A549 (cell line): ENCODE data around the gene MACC1. TPM values are rescaled to one million over a fixed set of nuclear protein-coding genes. Genes with fewer than 3 reads are reported as not detected.
"Not testable (repeated sequence)": the region's sequence is repeated elsewhere in the genome, so short reads cannot be mapped to it uniquely, and the experiment has no call there.

Source experiments
- ATAC-seq, 2 experiments: fragments of 200-7000 bp in 1 of 2; fragments of >200 bp in 1 of 2; cut with Nextera tagmentation in 1 of 2; cut with Tn5 transposase in 1 of 2; 3 replicates each; pipeline versions ENCODE4 v1.8.0 to v1.9.1; 2018 to 2020; ENCODE audit warnings: mild to moderate bottlenecking in 1 of 2, moderate library complexity in 1 of 2
- CTCF ChIA-PET: fragments of 300-600 bp; sonication (Branson Sonifier 250); formaldehyde crosslinking; extraction: SDS; loops from one replicate; lab custom pipeline; 2021; ENCODE audit warnings: antibody characterized with exemption, inconsistent platforms; lab: Yijun Ruan, JAX
- POLR2A ChIA-PET: fragments of 350-600 bp; formaldehyde crosslinking; extraction: SDS; loops from one replicate; lab custom pipeline; 2021; ENCODE audit warnings: antibody characterized with exemption, inconsistent platforms; lab: Yijun Ruan, JAX
- DNase-seq, 2 experiments: peaks; one replicate each; pipeline versions ENCODE4 v3.0.0 to v3.0.0-alpha.2; 2011 to 2016; ENCODE audit warnings: low read depth in 1 of 2, low spot score in 1 of 2
- FAIRE-seq: peaks from 2 replicates; lab custom pipeline; 2011; peaks lifted over from hg19 to GRCh38; lab: Jason Lieb, UNC
- H3K27ac ChIP-seq, 2 experiments: fragments of >200 bp; sonication (Bioruptor Twin); formaldehyde crosslinking; 3 replicates each; pipeline ENCODE4 v1.5.1; 2016 to 2017
- H3K4me1 ChIP-seq: fragments of >200 bp; sonication (Bioruptor Twin); formaldehyde crosslinking; 3 replicates; pipeline ENCODE4 v1.6.1; 2016
- H3K4me2 ChIP-seq: fragments of >200 bp; sonication (Bioruptor Twin); formaldehyde crosslinking; 3 replicates; pipeline ENCODE4 v1.6.1; 2016
- H3K4me3 ChIP-seq: fragments of >200 bp; sonication (Bioruptor Twin); formaldehyde crosslinking; 3 replicates; pipeline ENCODE4 v1.5.1; 2016
- H3K9me3 ChIP-seq: fragments of >200 bp; sonication (Bioruptor Twin); formaldehyde crosslinking; 3 replicates; pipeline ENCODE4 v1.6.1; 2016
- BCL3 ChIP-seq: fragments of >200 bp; sonication (Bioruptor Twin); formaldehyde crosslinking; IDR thresholded peaks from 3 replicates; pipeline ENCODE4 v1.6.1; 2016
- CBX2 ChIP-seq: fragments of 200-600 bp; sonication (generic); IDR thresholded peaks from 2 replicates; pipeline ENCODE4 v1.6.1; 2016; ENCODE audit warnings: low read depth, mild to moderate bottlenecking, borderline replicate concordance
- FOSL2 ChIP-seq, 2 experiments: fragments of 450-650 bp in 1 of 2; fragments of >200 bp in 1 of 2; sonication (Bioruptor Twin) in 1 of 2; formaldehyde crosslinking; IDR thresholded peaks; 2 replicates each; pipeline versions ENCODE4 v1.5.0 to v1.6.1; 2016 to 2020; ENCODE audit warnings: mild to moderate bottlenecking in 1 of 2, moderate library complexity in 1 of 2
- FOXS1 ChIP-seq: fragments of 250-450 bp; sonication (Bioruptor Pico); IDR thresholded peaks from 2 replicates; pipeline ENCODE4 v1.5.0; 2020; ENCODE audit warnings: mild to moderate bottlenecking, moderate library complexity
- HOXB5 ChIP-seq: fragments of 250-450 bp; sonication (Bioruptor Pico); IDR thresholded peaks from 2 replicates; pipeline ENCODE4 v1.5.0; 2020; ENCODE audit warnings: mild to moderate bottlenecking, moderate library complexity
- JUNB ChIP-seq: fragments of >200 bp; sonication (Bioruptor Twin); formaldehyde crosslinking; IDR thresholded peaks from 2 replicates; pipeline ENCODE4 v1.6.1; 2016
- KDM1A ChIP-seq: fragments of 200-600 bp; sonication (generic); IDR thresholded peaks from 2 replicates; pipeline ENCODE4 v1.6.1; 2016; ENCODE audit warnings: low read depth, mild to moderate bottlenecking
- MAFK ChIP-seq: fragments of 450-650 bp; IDR thresholded peaks from 2 replicates; pipeline ENCODE4 v1.6.1; 2014; ENCODE audit not compliant: partially characterized antibody
- MAX ChIP-seq: IDR thresholded peaks from 2 replicates; pipeline ENCODE4 v1.6.1; 2012
- MAZ ChIP-seq: fragments of 150-350 bp; IDR thresholded peaks from 2 replicates; pipeline ENCODE4 v1.6.1; 2014; ENCODE audit warnings: antibody characterized with exemption, low read depth, low read length, borderline replicate concordance
- NPAS2 ChIP-seq: fragments of 250-450 bp; sonication (Bioruptor Pico); IDR thresholded peaks from 2 replicates; pipeline ENCODE4 v1.8.0; 2022; ENCODE audit warnings: mild to moderate bottlenecking, moderate library complexity, borderline replicate concordance
- RARB ChIP-seq: fragments of 250-450 bp; sonication (Bioruptor Pico); IDR thresholded peaks from 2 replicates; pipeline ENCODE4 v1.8.0; 2021; ENCODE audit warnings: mild to moderate bottlenecking, moderate library complexity
- TP53 ChIP-seq: fragments of 250-450 bp; sonication (Bioruptor Pico); IDR thresholded peaks from 2 replicates; pipeline ENCODE4 v1.5.0; 2021; ENCODE audit warnings: mild to moderate bottlenecking, moderate library complexity
- ZFP36 ChIP-seq: fragments of 450-650 bp; IDR thresholded peaks from 2 replicates; pipeline ENCODE4 v1.6.1; 2014; ENCODE audit warnings: borderline replicate concordance; ENCODE audit not compliant: partially characterized antibody
- ZSCAN20 ChIP-seq: fragments of 250-450 bp; sonication (Bioruptor Pico); IDR thresholded peaks from 2 replicates; pipeline ENCODE4 v1.8.0; 2022; ENCODE audit warnings: mild to moderate bottlenecking, moderate library complexity
- WGBS: methylation state at CpG from one replicate; pipeline ENCODE4 v1.1.6; 2017; ENCODE audit errors: missing lambda C conversion rate; 5-methylcytosine and 5-hydroxymethylcytosine counted together
- polyA plus RNA-seq, 4 experiments: library from polyadenylated mRNA; depleted of rRNA in 3 of 4; stranded (reverse); fragments of >200 nt; fragmentation: RNase III in 1 of 4; extraction: RNeasy Plus Mini Kit Qiagen cat#74134 plus additional on column Dnase treatment in 1 of 4; gene quantifications; 2 replicates in 3 of 4; 3 replicates in 1 of 4; pipeline ENCODE4 v1.2.3, GENCODE V29; 2011 to 2017

MACC1 gene
- polyA plus RNA-seq, 2 of the 4 experiments (the other 2 are of a cell fraction) = 0.01 TPM; not detected in 1

GRCh38 chr7:20213378-20213777 is 3.8 kb downstream of the MACC1 start:
- TF ChIP-seq CBX2 (no peak), MAZ (no peak)
- Histone ChIP-seq H3K4me3 (no peak overlapping the region), H3K9me3 (0 out of 3 replicates have a peak, but pooled peaks cover 8% of the 10 kb centered on the region), H3K27ac (no peak overlapping the region), H3K4me1 (no peaks in the 10 kb centered on the region), H3K4me2 (no peak overlapping the region)
- DNase-seq (no peak), ATAC-seq (no peak), FAIRE-seq (no peak)
- 3% methylated on average over 1 of the region's 1 CpG for WGBS
- ChIA-PET CTCF (no interaction called here), POLR2A (no interaction called here)

- 28% methylated on average over 3 of the region's 3 CpGs for WGBS
- ATAC-seq (no peak), DNase-seq (no peak), FAIRE-seq (no peak)
- peaks cover 15% of the 10 kb centered on the region; the same call in 2 of the 3 replicates for H3K9me3 ChIP-seq
- ChIA-PET CTCF (no interaction called here), POLR2A (no interaction called here)
- TF ChIP-seq MAX (no peak), NPAS2 (CRISPR knock-in tag) (no peak), MAFK (no peak), FOXS1 (CRISPR knock-in tag) (no peak), RARB (no peak), KDM1A (no peak), ZSCAN20 (CRISPR knock-in tag) (no peak), JUNB (no peak), TP53 (CRISPR knock-in tag) (no peak), BCL3 (no peak), CBX2 (no peak), HOXB5 (CRISPR knock-in tag) (no peak), FOSL2 (IDR thresholded peaks at IDR 0.05) (no peak), FOSL2 (CRISPR knock-in tag; IDR thresholded peaks at IDR 0.05) (no peak)
- no peak overlapping the region for H3K27ac ChIP-seq
- no peak overlapping the region for H3K4me3 ChIP-seq
- H3K4me1 ChIP-seq = no peaks in the 10 kb centered on the region
- no peak overlapping the region for H3K4me2 ChIP-seq
Observed at GRCh38 chr7:20211376-20211775, 5.8 kb downstream of the MACC1 start.

GRCh38 chr7:20208651-20209307 is 8.4 kb downstream of the MACC1 start:
- FAIRE-seq = no peak
- no peaks in the 10 kb centered on the region for H3K4me1 ChIP-seq
- no peak overlapping the region for H3K4me2 ChIP-seq
- DNase-seq = no peak
- no peak for ATAC-seq
- TF ChIP-seq ZFP36 (peak; percentile 67), TP53 (CRISPR knock-in tag) (no peak)
- ChIA-PET CTCF (no interaction called here), POLR2A (no interaction called here)
- H3K9me3 ChIP-seq = peaks cover 15% of the 10 kb centered on the region; the same call in 2 of the 3 replicates
- H3K27ac ChIP-seq = no peak overlapping the region
- no peak overlapping the region for H3K4me3 ChIP-seq
- 21% methylated on average over 6 of the region's 6 CpGs for WGBS

GRCh38 chr7:20207811-20208210 is 9.4 kb downstream of the MACC1 start:
- DNase-seq, H3K4me1 ChIP-seq, CTCF ChIA-PET, POLR2A ChIA-PET, FAIRE-seq, ATAC-seq, H3K4me3 ChIP-seq, H3K27ac ChIP-seq, H3K4me2 ChIP-seq: not testable (repeated sequence)
- peaks cover 15% of the 10 kb centered on the region; the same call in 2 of the 3 replicates for H3K9me3 ChIP-seq
- 45% methylated on average over 2 of the region's 2 CpGs for WGBS
